SH-SY5Y (cell line): ENCODE measurements around the gene FNDC5.

Source experiments
- GATA2 ChIP-seq: IDR thresholded peaks from 2 replicates; pipeline ENCODE4 v1.6.1; 2011; ENCODE audit warnings: mild to moderate bottlenecking, low read depth, low read length
- GATA3 ChIP-seq: IDR thresholded peaks from 2 replicates; pipeline ENCODE4 v1.6.1; 2011; ENCODE audit warnings: low read depth, mild to moderate bottlenecking, low read length, moderate library complexity

GRCh38 chr1:32894019-32894600 lies 23.4 kb upstream of the FNDC5 start:
- TF ChIP-seq GATA3: no peak
- no peak for TF ChIP-seq GATA2
